GM12878 (cell line): ENCODE data around the gene IQCF2. TPM values are rescaled to one million over a fixed set of nuclear protein-coding genes. Genes with fewer than 3 reads are reported as not detected.

Experiments used
- ATAC-seq: fragments of 200-7000 bp; cut with Tn5 transposase; 3 replicates; pipeline ENCODE4 v1.9.1; 2020; ENCODE audit warnings: mild to moderate bottlenecking, moderate library complexity
- BruUV-seq: library from RNA; stranded (reverse); fragments of 400-500 nt; replicated peaks from 2 replicates; lab custom pipeline; 2021; lab: Mats Ljungman, UMichigan
- CTCF ChIA-PET: fragments of 300-600 bp; sonication (Branson Sonifier 250); formaldehyde crosslinking; extraction: SDS; loops from one replicate; lab custom pipeline; 2021; ENCODE audit warnings: inconsistent platforms; lab: Yijun Ruan, JAX
- POLR2A ChIA-PET: fragments of 350-600 bp; formaldehyde crosslinking; extraction: SDS; loops from one replicate; lab custom pipeline; 2021; ENCODE audit warnings: inconsistent platforms; lab: Charles Lee
- RAD21 ChIA-PET: fragments of 300-600 bp; sonication (Branson Sonifier 250); formaldehyde crosslinking; loops from one replicate; lab custom pipeline; 2023; ENCODE audit warnings: antibody characterized with exemption; ENCODE audit not compliant: unreplicated experiment; lab: Charles Lee
- SMC1A ChIA-PET: fragments of 300-600 bp; sonication (Branson Sonifier 250); formaldehyde crosslinking; loops from one replicate; lab custom pipeline; 2023; ENCODE audit not compliant: unreplicated experiment, uncharacterized antibody; lab: Charles Lee
- DNase-seq: peaks from one replicate; pipeline ENCODE4 v3.0.0-alpha.2; 2011; ENCODE audit warnings: low read depth, low spot score
- FAIRE-seq: peaks from 3 replicates; lab custom pipeline; 2011; peaks lifted over from hg19 to GRCh38; lab: Jason Lieb, UNC
- H2AFZ ChIP-seq: 2 replicates; pipeline ENCODE4 v1.6.0; 2011; ENCODE audit warnings: low read depth, low read length, control low read depth; ENCODE audit not compliant: control insufficient read depth
- H3K27ac ChIP-seq: 2 replicates; pipeline ENCODE4 v1.5.1; 2011; ENCODE audit warnings: control low read depth; ENCODE audit not compliant: control insufficient read depth, insufficient read depth
- H3K27me3 ChIP-seq, 2 experiments: replicated peaks in 1 of 2; 2 replicates each; pipeline versions ENCODE4 v1.6.0 to v1.6.1; 2011; ENCODE audit warnings: low read length in 1 of 2; ENCODE audit not compliant: control insufficient read depth in 2 of 2, insufficient read depth in 2 of 2
- H3K36me3 ChIP-seq, 2 experiments: 2 replicates each; pipeline ENCODE4 v1.5.1; 2011; ENCODE audit warnings: low read length in 1 of 2; ENCODE audit not compliant: control insufficient read depth in 2 of 2, insufficient read depth in 2 of 2
- H3K4me1 ChIP-seq: 2 replicates; pipeline ENCODE4 v1.6.1; 2011; ENCODE audit warnings: mild to moderate bottlenecking, low read length, moderate library complexity, mixed read lengths; ENCODE audit not compliant: control insufficient read depth, insufficient read depth
- H3K4me2 ChIP-seq: 2 replicates; pipeline ENCODE4 v1.6.0; 2011; ENCODE audit warnings: control low read depth; ENCODE audit not compliant: control insufficient read depth, insufficient read depth
- H3K4me3 ChIP-seq: fragments of 200-600 bp; sonication (generic); 2 replicates; pipeline ENCODE4 v1.5.1; 2016
- H3K79me2 ChIP-seq: 2 replicates; pipeline ENCODE4 v1.6.0; 2011; ENCODE audit warnings: low read length; ENCODE audit not compliant: control insufficient read depth, insufficient read depth
- H3K9ac ChIP-seq: 2 replicates; pipeline ENCODE4 v1.8.0; 2011; ENCODE audit warnings: low read length, control low read depth, mixed read lengths; ENCODE audit not compliant: control insufficient read depth, insufficient read depth
- H3K9me3 ChIP-seq: replicated peaks from 3 replicates; pipeline ENCODE4 v1.5.1; 2011; ENCODE audit warnings: mild to moderate bottlenecking, low read length; ENCODE audit not compliant: control insufficient read depth, insufficient read depth
- H4K20me1 ChIP-seq: 2 replicates; pipeline ENCODE4 v1.6.0; 2011; ENCODE audit not compliant: control insufficient read depth, insufficient read depth
- ZNF207 ChIP-seq: fragments of 450-650 bp; IDR thresholded peaks from 2 replicates; pipeline ENCODE4 v1.6.1; 2014; ENCODE audit warnings: antibody characterized with exemption, mild to moderate bottlenecking, borderline replicate concordance
- ZNF384 ChIP-seq: IDR thresholded peaks from 2 replicates; pipeline ENCODE4 v1.6.1; 2012; ENCODE audit warnings: low read depth, mild to moderate bottlenecking, low read length, improper control_type of control experiment, borderline replicate concordance
- WGBS: methylation state at CpG from one replicate; pipeline ENCODE4 v1.1.6; 2016; ENCODE audit warnings: low lambda C conversion rate; ENCODE audit not compliant: insufficient replicate concordance, insufficient coverage; ENCODE audit errors: missing lambda C conversion rate; 5-methylcytosine and 5-hydroxymethylcytosine counted together
- in situ Hi-C: fragments of 300-500 bp; cut with MboI; formaldehyde crosslinking; loops from 9 replicates; pipeline ENCODE4 v1.14.3; 2018; ENCODE audit warnings: mixed read lengths
- intact Hi-C: fragments of 100-400 bp; cut with micrococcal nuclease; formaldehyde crosslinking; loops from one replicate; pipeline ENCODE4 v1.14.2; 2022; ENCODE audit not compliant: unreplicated experiment
- polyA plus RNA-seq, 11 experiments: library from polyadenylated mRNA; depleted of rRNA in 4 of 11; unstranded in 6 of 11; stranded (reverse) in 5 of 11; fragments of >200 nt; fragmentation: Nextera tagmentation in 4 of 11; fragmentation: Illumina TruSeq in 1 of 11; extraction: Ambion mirVana in 4 of 11; extraction: Trizol in 1 of 11; gene quantifications; 1 replicate in 1 of 11; 2 replicates in 10 of 11; pipeline versions ENCODE4 v1.2.1 to v1.2.3, GENCODE V29; 2011 to 2016; ENCODE audit warnings: inconsistent platforms in 2 of 11, missing spikeins in 2 of 11, low read depth in 1 of 11
- total RNA-seq, 4 experiments: library from RNA; depleted of rRNA in 3 of 4; stranded (reverse); fragments of >200 nt in 3 of 4; fragmentation: Illumina TruSeq in 1 of 4; extraction: Trizol in 1 of 4; gene quantifications; 2 replicates each; pipeline versions ENCODE4 v1.2.1 to v1.2.3, GENCODE V29; 2013 to 2021
- TF ChIP-seq, protein P1 (sequence below): IDR thresholded peaks from 2 replicates; pipeline ENCODE4 v1.6.1; 2012; ENCODE audit warnings: low read depth, low read length, improper control_type of control experiment
- TF ChIP-seq, protein P2 (sequence below), 3 experiments: IDR thresholded peaks in 2 of 3; conservative IDR thresholded peaks in 1 of 3; 2 replicates each; pipeline ENCODE4 v1.5.1; 2011; ENCODE audit warnings: low read depth in 3 of 3, low read length in 3 of 3, mild to moderate bottlenecking in 3 of 3, control low read depth in 2 of 3, moderate library complexity in 2 of 3, inconsistent platforms in 1 of 3, mixed read lengths in 1 of 3; ENCODE audit not compliant: control insufficient read depth in 2 of 3, insufficient read depth in 1 of 3; ENCODE audit errors: extremely low read depth in 1 of 3

The IQCF2 gene
- total and polyA plus RNA-seq, 10 of the 15 experiments (the other 5 are each of a cell fraction or from before 2014, with no cell fraction given) = not detected

DNA sequence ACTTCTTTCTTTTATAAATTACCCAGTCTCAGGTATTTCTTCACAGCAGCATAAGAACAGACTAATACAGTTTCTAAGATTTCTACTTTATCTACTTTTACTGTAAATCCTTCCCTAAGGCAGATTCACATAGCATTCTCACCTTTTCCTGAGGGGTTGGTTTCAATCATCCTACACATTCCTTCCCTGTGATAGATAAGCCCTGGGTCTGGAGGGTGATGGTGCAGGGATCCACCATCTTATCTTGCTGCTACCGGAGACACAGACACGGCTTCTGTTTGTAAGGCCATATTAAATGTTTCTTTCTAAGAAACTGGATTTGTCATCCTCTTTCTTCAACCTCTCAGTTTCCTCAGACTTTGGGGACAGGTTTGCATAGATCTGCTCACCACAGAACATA lies 7.9 kb downstream of the IQCF2 start:
- CTCF ChIA-PET = no interaction called here
- Histone ChIP-seq H3K27ac (no peak overlapping the region), H3K36me3 (no peaks in the 10 kb centered on the region), H3K9ac (no peak overlapping the region), H3K9me3 (no peaks in the 10 kb centered on the region), H3K79me2 (no peaks in the 10 kb centered on the region), H3K4me1 (no peaks in the 10 kb centered on the region), H3K27me3 (no peaks in the 10 kb centered on the region), H2AFZ (no peak overlapping the region), H3K4me2 (no peak overlapping the region), H4K20me1 (no peaks in the 10 kb centered on the region), H3K4me3 (no peak overlapping the region)
- SMC1A ChIA-PET = no interaction called here
- in situ Hi-C loops (no loop called here), intact Hi-C loops (no loop called here)
- FAIRE-seq (no peak), ATAC-seq (no peak), DNase-seq (no peak)
- TF ChIP-seq ZNF207 = no peak
- no peak for TF ChIP-seq ZNF384
- TF ChIP-seq, protein P1, sequence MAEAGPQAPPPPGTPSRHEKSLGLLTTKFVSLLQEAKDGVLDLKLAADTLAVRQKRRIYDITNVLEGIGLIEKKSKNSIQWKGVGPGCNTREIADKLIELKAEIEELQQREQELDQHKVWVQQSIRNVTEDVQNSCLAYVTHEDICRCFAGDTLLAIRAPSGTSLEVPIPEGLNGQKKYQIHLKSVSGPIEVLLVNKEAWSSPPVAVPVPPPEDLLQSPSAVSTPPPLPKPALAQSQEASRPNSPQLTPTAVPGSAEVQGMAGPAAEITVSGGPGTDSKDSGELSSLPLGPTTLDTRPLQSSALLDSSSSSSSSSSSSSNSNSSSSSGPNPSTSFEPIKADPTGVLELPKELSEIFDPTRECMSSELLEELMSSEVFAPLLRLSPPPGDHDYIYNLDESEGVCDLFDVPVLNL = no peak
- TF ChIP-seq, protein P2, sequence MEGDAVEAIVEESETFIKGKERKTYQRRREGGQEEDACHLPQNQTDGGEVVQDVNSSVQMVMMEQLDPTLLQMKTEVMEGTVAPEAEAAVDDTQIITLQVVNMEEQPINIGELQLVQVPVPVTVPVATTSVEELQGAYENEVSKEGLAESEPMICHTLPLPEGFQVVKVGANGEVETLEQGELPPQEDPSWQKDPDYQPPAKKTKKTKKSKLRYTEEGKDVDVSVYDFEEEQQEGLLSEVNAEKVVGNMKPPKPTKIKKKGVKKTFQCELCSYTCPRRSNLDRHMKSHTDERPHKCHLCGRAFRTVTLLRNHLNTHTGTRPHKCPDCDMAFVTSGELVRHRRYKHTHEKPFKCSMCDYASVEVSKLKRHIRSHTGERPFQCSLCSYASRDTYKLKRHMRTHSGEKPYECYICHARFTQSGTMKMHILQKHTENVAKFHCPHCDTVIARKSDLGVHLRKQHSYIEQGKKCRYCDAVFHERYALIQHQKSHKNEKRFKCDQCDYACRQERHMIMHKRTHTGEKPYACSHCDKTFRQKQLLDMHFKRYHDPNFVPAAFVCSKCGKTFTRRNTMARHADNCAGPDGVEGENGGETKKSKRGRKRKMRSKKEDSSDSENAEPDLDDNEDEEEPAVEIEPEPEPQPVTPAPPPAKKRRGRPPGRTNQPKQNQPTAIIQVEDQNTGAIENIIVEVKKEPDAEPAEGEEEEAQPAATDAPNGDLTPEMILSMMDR (IDR thresholded peaks at IDR 0.05 in 2 of 3, conservative IDR thresholded peaks at IDR 0.05 in 1 of 3; ENCODE audit: control insufficient read depth in 2 of 3, extremely low read depth in 1 of 3, insufficient read depth in 1 of 3, low read depth in 3 of 3, low read length in 3 of 3) = no peak
- RAD21 ChIA-PET = no interaction called here
- no TSS peak for BruUV-seq
- 58% methylated on average over 2 of the region's 2 CpGs for WGBS
- POLR2A ChIA-PET = no interaction called here
